ENCODE data around the gene TLR1.
"Not testable (repeated sequence)": the region's sequence is repeated elsewhere in the genome, so short reads cannot be mapped to it uniquely, and the experiment has no call there.

Gene TLR1

DNA sequence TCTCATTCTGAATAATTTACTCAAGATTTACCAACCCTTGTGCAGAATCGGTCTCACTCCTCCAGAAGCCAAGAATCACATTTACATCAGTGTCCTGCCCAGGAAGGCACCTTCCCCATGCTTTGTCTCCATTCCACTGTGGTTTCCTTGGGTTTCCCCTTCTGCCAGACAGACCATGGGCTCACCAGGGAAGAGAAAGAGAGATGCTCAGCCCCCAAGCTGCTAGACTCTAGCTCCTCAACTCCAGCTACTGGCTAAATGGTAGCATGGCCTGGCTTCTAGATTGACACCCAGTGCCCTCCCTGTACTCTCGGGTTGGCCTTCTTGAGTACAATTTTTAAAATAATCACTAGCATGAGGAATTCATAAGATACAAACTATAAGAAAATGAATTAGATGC is 34.7 kb downstream of the TLR1 start:
- no peaks in the 10 kb centered on the region for H3K27me3 ChIP-seq (replicated peaks; ENCODE audit: control insufficient read depth, insufficient read depth, low read length)
- H3K4me3 ChIP-seq (replicated peaks; ENCODE audit: low read depth, low read length): no peak overlapping the region
- TF ChIP-seq, protein P1, sequence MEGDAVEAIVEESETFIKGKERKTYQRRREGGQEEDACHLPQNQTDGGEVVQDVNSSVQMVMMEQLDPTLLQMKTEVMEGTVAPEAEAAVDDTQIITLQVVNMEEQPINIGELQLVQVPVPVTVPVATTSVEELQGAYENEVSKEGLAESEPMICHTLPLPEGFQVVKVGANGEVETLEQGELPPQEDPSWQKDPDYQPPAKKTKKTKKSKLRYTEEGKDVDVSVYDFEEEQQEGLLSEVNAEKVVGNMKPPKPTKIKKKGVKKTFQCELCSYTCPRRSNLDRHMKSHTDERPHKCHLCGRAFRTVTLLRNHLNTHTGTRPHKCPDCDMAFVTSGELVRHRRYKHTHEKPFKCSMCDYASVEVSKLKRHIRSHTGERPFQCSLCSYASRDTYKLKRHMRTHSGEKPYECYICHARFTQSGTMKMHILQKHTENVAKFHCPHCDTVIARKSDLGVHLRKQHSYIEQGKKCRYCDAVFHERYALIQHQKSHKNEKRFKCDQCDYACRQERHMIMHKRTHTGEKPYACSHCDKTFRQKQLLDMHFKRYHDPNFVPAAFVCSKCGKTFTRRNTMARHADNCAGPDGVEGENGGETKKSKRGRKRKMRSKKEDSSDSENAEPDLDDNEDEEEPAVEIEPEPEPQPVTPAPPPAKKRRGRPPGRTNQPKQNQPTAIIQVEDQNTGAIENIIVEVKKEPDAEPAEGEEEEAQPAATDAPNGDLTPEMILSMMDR (IDR thresholded peaks at IDR 0.05; ENCODE audit: insufficient read depth, low read length, poor library complexity, severe bottlenecking): no peak
- H3K36me3 ChIP-seq (ENCODE audit: control insufficient read depth, insufficient read depth, low read length): peaks cover 4% of the 10 kb centered on the region
- DNase-seq (ENCODE audit: extremely low read depth, insufficient read length): peak; percentile 36

DNA sequence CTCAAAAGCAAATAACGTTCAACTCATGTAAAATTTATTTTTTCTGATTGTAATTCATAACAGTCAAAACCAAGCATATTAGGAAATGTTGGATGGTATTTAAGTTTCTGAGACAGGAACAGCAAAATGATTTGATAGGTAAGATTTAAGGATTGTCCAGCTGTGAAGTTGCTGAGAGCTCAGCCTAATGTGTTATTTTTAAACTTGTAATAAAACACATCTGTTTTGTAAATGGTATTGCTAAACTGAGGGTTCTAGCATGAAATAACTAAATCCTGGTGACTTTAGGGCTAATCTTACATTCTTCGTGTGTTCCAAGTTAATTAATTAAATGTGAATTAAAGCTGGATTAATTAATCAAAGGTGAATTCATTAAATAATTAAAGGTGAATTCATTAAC is 35.1 kb downstream of the TLR1 start:
- TF ChIP-seq, protein P1 (IDR thresholded peaks at IDR 0.05; ENCODE audit: insufficient read depth, low read length, poor library complexity, severe bottlenecking): no peak
- peaks cover 3% of the 10 kb centered on the region for H3K36me3 ChIP-seq (ENCODE audit: control insufficient read depth, insufficient read depth, low read length)
- H3K4me3 ChIP-seq (replicated peaks; ENCODE audit: low read depth, low read length): no peak overlapping the region
- H3K27me3 ChIP-seq (replicated peaks; ENCODE audit: control insufficient read depth, insufficient read depth, low read length): no peaks in the 10 kb centered on the region
- no peak for DNase-seq (ENCODE audit: extremely low read depth, insufficient read length)

DNA sequence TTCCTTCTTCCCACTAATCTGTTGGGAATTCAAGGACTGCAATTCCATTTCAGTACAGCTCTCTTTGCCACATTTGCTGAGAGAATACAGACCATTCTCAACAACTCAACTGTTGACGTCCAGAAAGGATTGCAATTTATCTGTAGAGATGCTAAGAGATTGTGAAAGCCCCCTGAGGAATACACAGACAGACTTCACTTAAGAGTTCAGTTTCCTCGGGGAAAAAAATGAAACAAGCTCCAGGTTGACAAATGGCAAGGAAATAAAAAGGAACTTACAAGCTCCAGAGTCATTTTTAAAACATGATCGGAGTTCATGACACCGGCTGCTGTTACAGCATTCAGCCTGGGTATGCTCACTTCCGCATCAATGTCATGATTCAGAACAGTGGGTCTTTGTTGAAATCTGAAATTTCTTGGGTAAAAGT is 35.6 kb downstream of the TLR1 start:
- DNase-seq (ENCODE audit: extremely low read depth, insufficient read length): no peak
- Histone ChIP-seq H3K27me3 (replicated peaks; ENCODE audit: control insufficient read depth, insufficient read depth, low read length) (no peaks in the 10 kb centered on the region), H3K36me3 (ENCODE audit: control insufficient read depth, insufficient read depth, low read length) (peaks cover 3% of the 10 kb centered on the region), H3K4me3 (replicated peaks; ENCODE audit: low read depth, low read length) (no peak overlapping the region)
- TF ChIP-seq, protein P1 (IDR thresholded peaks at IDR 0.05; ENCODE audit: insufficient read depth, low read length, poor library complexity, severe bottlenecking): no peak

DNA sequence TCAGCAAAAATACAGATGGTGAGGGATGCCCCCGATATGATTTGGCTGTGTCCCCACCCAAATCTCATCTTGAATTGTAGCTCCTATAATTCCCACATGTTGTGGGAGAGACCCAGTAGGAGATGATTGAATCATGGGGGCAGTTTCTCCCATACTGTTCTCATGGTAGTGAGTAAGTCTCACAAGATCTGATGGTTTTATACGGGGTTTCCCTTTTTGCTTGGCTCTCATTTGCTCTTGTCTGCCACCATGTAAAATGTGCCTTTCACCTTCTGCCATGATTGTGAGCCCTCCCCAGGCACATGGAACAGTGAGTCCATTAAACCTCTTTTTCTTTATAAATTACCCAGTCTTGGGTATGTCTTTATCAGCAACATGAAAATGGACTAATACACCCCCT is 37.7 kb downstream of the TLR1 start:
- H3K4me3 ChIP-seq (replicated peaks; ENCODE audit: low read depth, low read length); H3K27me3 ChIP-seq (replicated peaks; ENCODE audit: control insufficient read depth, insufficient read depth, low read length); DNase-seq (ENCODE audit: extremely low read depth, insufficient read length); H3K36me3 ChIP-seq (ENCODE audit: control insufficient read depth, insufficient read depth, low read length): not testable (repeated sequence)

DNA sequence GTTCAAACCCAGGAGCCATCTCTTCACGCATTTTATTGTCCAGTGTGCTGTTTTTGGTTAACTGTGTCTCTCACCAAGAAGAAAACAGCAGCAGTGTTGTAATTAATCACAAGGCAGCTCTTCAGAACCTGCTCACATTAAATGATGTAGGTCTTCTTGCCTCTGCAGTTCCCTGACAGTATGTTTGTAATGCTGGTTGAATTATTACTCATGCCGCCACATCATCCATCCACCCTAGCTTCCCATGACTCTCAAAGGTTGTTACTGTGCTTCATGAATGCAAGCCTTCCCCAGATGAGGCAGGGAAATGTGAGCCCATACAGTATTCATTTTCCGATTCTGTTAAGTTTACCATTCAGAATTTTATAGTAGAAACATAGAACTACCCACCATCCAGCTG is 39.2 kb downstream of the TLR1 start:
- TF ChIP-seq, protein P1 (IDR thresholded peaks at IDR 0.05; ENCODE audit: insufficient read depth, low read length, poor library complexity, severe bottlenecking): no peak
- Histone ChIP-seq H3K36me3 (ENCODE audit: control insufficient read depth, insufficient read depth, low read length) (no peaks in the 10 kb centered on the region; the same call in 1 of the 2 replicates), H3K4me3 (replicated peaks; ENCODE audit: low read depth, low read length) (no peak overlapping the region), H3K27me3 (replicated peaks; ENCODE audit: control insufficient read depth, insufficient read depth, low read length) (no peaks in the 10 kb centered on the region)
- no peak for DNase-seq (ENCODE audit: extremely low read depth, insufficient read length)

DNA sequence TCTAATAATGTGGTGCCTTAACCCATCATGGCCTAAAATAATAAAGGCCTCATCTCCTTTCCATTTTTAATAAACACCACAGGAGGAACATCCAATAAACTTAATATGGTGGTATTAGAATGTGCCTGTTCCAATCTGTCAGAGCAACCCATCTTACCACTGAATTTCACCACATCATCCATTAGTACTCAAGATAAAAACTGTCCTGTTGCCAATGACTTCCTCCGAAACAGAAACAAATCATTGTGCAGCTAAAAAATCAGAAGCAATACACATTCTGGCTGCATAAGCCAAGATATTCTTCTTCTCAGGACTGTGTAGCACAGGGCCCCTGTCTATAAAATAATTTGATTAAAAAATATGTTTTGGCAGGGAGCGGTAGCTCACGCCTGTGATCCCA is 40.3 kb downstream of the TLR1 start:
- DNase-seq (ENCODE audit: extremely low read depth, insufficient read length): no peak
- H3K4me3 ChIP-seq (replicated peaks; ENCODE audit: low read depth, low read length): no peak overlapping the region
- TF ChIP-seq, protein P1 (IDR thresholded peaks at IDR 0.05; ENCODE audit: insufficient read depth, low read length, poor library complexity, severe bottlenecking): no peak
- H3K36me3 ChIP-seq (ENCODE audit: control insufficient read depth, insufficient read depth, low read length): no peaks in the 10 kb centered on the region; the same call in 1 of the 2 replicates
- H3K27me3 ChIP-seq (replicated peaks; ENCODE audit: control insufficient read depth, insufficient read depth, low read length): no peaks in the 10 kb centered on the region
